Smooth muscle cell (in vitro differentiated cells): Measurements from ENCODE around the gene TNFRSF12A. TPM values are rescaled to one million over a fixed set of nuclear protein-coding genes. Genes with fewer than 3 reads are reported as not detected.

ENCODE experiments used
- DNase-seq: peaks from one replicate; lab custom pipeline; 2025; ENCODE audit not compliant: unreplicated experiment; lab: John Stamatoyannopoulos, UW
- H2AFZ ChIP-seq: fragments of 200-600 bp; sonication (generic); 2 replicates; pipeline ENCODE4 v1.6.0; 2016; ENCODE audit warnings: antibody characterized with exemption, low read depth, mild to moderate bottlenecking
- H3F3A ChIP-seq: fragments of 200-600 bp; sonication (generic); 2 replicates; pipeline ENCODE4 v1.6.0; 2017; ENCODE audit warnings: antibody characterized with exemption, low read depth
- H3K27ac ChIP-seq: fragments of 200-600 bp; sonication (generic); 2 replicates; pipeline ENCODE4 v1.5.1; 2016; ENCODE audit warnings: low read depth, mild to moderate bottlenecking
- H3K27me3 ChIP-seq: fragments of 200-600 bp; sonication (generic); 2 replicates; pipeline ENCODE4 v1.6.1; 2016; ENCODE audit warnings: low read depth, mild to moderate bottlenecking
- H3K36me3 ChIP-seq: fragments of 200-600 bp; sonication (generic); 2 replicates; pipeline ENCODE4 v1.5.1; 2016; ENCODE audit warnings: low read depth
- H3K4me1 ChIP-seq: fragments of 200-600 bp; sonication (generic); 2 replicates; pipeline ENCODE4 v1.5.1; 2016; ENCODE audit warnings: low read depth
- H3K4me2 ChIP-seq: fragments of 200-600 bp; sonication (generic); 2 replicates; pipeline ENCODE4 v1.6.0; 2016; ENCODE audit warnings: mild to moderate bottlenecking
- H3K4me3 ChIP-seq: fragments of 200-600 bp; sonication (generic); 2 replicates; pipeline ENCODE4 v1.5.1; 2016; ENCODE audit warnings: mild to moderate bottlenecking
- H3K79me2 ChIP-seq: fragments of 200-600 bp; sonication (generic); 2 replicates; pipeline ENCODE4 v1.6.0; 2016; ENCODE audit warnings: low read depth, mild to moderate bottlenecking
- H3K9ac ChIP-seq: fragments of 200-600 bp; sonication (generic); 2 replicates; pipeline ENCODE4 v1.6.0; 2016; ENCODE audit warnings: low read depth
- H3K9me3 ChIP-seq: fragments of 200-600 bp; sonication (generic); replicated peaks from 2 replicates; pipeline ENCODE4 v1.5.1; 2016; ENCODE audit warnings: low read depth
- H4K20me1 ChIP-seq: fragments of 200-600 bp; sonication (generic); 2 replicates; pipeline ENCODE4 v1.6.0; 2016; ENCODE audit warnings: low read depth
- CTCF ChIP-seq: fragments of 200-600 bp; sonication (generic); IDR thresholded peaks from 2 replicates; pipeline ENCODE4 v1.5.1; 2017; ENCODE audit warnings: borderline replicate concordance, mild to moderate bottlenecking, antibody characterized with exemption; ENCODE audit not compliant: insufficient read depth, poor library complexity, severe bottlenecking
- WGBS: methylation state at CpG from one replicate; pipeline ENCODE4 v1.1.7; 2016; ENCODE audit warnings: low lambda C conversion rate; 5-methylcytosine and 5-hydroxymethylcytosine counted together
- polyA plus RNA-seq: library from polyadenylated mRNA; unstranded; fragments of >200 nt; fragmentation: Nextera tagmentation; extraction: Ambion mirVana; gene quantifications from 2 replicates; pipeline ENCODE4 v1.2.1, GENCODE V29; 2016
- total RNA-seq: library from RNA; depleted of rRNA; stranded (reverse); fragments of >200 nt; gene quantifications from 2 replicates; pipeline ENCODE4 v1.2.3, GENCODE V29; 2014

TNFRSF12A gene
- total and polyA plus RNA-seq, 2 experiments from 2014 or later, result 219 to 386 TPM

GRCh38 chr16:2976673-2977072, 43.5 kb upstream of the TNFRSF12A start:
- Histone ChIP-seq H4K20me1 (no peaks in the 10 kb centered on the region), H3K4me1 (peaks cover 17% of the 10 kb centered on the region), H3K27me3 (no peaks in the 10 kb centered on the region), H3K27ac (no peak overlapping the region), H3K79me2 (no peaks in the 10 kb centered on the region), H2AFZ (no peak overlapping the region), H3K36me3 (no peaks in the 10 kb centered on the region), H3K4me3 (no peak overlapping the region), H3K9me3 (no peaks in the 10 kb centered on the region), H3K9ac (no peak overlapping the region), H3F3A (peaks cover under 1% of the 10 kb centered on the region), H3K4me2 (no peak overlapping the region)
- WGBS, result 99% methylated on average over 15 of the region's 15 CpGs
- no peak for DNase-seq
- TF ChIP-seq CTCF, result no peak

- DNase-seq, result no peak
- no peak overlapping the region for H3K27ac ChIP-seq
- H3K36me3 ChIP-seq, result no peaks in the 10 kb centered on the region
- H3K9me3 ChIP-seq, result no peaks in the 10 kb centered on the region
- no peak overlapping the region for H3K9ac ChIP-seq
- H3K4me3 ChIP-seq, result no peak overlapping the region
- H3F3A ChIP-seq, result peaks cover 8% of the 10 kb centered on the region
- H4K20me1 ChIP-seq, result no peaks in the 10 kb centered on the region
- no peak for TF ChIP-seq CTCF
- H3K4me1 ChIP-seq, result peaks cover 20% of the 10 kb centered on the region
- H3K79me2 ChIP-seq, result no peaks in the 10 kb centered on the region
- H3K27me3 ChIP-seq, result no peaks in the 10 kb centered on the region
- WGBS, result 96% methylated on average over 6 of the region's 6 CpGs
- H3K4me2 ChIP-seq, result no peak overlapping the region
- H2AFZ ChIP-seq, result no peak overlapping the region
Measured at GRCh38 chr16:2977440-2977839, 42.7 kb upstream of the TNFRSF12A start.

- no peak for TF ChIP-seq CTCF
- Histone ChIP-seq H3K9ac (peak overlapping the region; percentile 73), H3K27me3 (no peaks in the 10 kb centered on the region), H3K4me1 (peaks cover 20% of the 10 kb centered on the region), H3K9me3 (no peaks in the 10 kb centered on the region), H3F3A (peaks cover 11% of the 10 kb centered on the region), H3K4me3 (peak overlapping the region; percentile 70), H3K36me3 (no peaks in the 10 kb centered on the region), H3K4me2 (peak overlapping the region; percentile 88), H3K79me2 (no peaks in the 10 kb centered on the region), H2AFZ (peak overlapping the region; percentile 81), H4K20me1 (no peaks in the 10 kb centered on the region), H3K27ac (no peak overlapping the region)
- no peak for DNase-seq
- WGBS, result 6% methylated on average over 32 of the region's 43 CpGs
Measured at GRCh38 chr16:2979669-2980226, 40.4 kb upstream of the TNFRSF12A start.
